Urinary bladder (tissue), 2 donors: Measurements from ENCODE around the gene KRT13. TPM values are rescaled to one million over a fixed set of nuclear protein-coding genes. Genes with fewer than 3 reads are reported as not detected.

Experiments
- polyA plus RNA-seq: library from polyadenylated mRNA; stranded (reverse); fragments of 200-250 nt; gene quantifications from one replicate; pipeline ENCODE4 v1.2.3, GENCODE V29; 2013
- small RNA-seq: library from RNA; depleted of rRNA; stranded (forward); fragments of <200 nt; gene quantifications from one replicate; pipeline ENCODE3, GENCODE V24; 2014
- total RNA-seq: library from RNA; depleted of rRNA; stranded (reverse); fragments of >200 nt; gene quantifications from one replicate; pipeline ENCODE4 v1.2.3, GENCODE V29; 2014
- donor health status: healthy.

Gene KRT13
- total and polyA plus RNA-seq, 2 donors: 356 to 401 TPM

Small RNA genes within 50 kb of the gene (small RNA-seq; reads per million reads assigned to genes)
- gene RNU2-32P: 0.30 reads per million, percentile 9 among the genes with 10 or more reads in this experiment

Other genes with a start within 250 kb of the KRT13 start
- gene KRTAP9-6, start 240.2 kb downstream of the KRT13 start, total RNA-seq: not detected
- not detected for gene KRTAP9-6, start 240.2 kb downstream of the KRT13 start, polyA plus RNA-seq
- not detected for gene KRTAP9-7, start 229.9 kb downstream of the KRT13 start, total RNA-seq
- not detected for gene KRTAP9-7, start 229.9 kb downstream of the KRT13 start, polyA plus RNA-seq
- gene KRTAP29-1, start 202.8 kb downstream of the KRT13 start, total RNA-seq: not detected
- not detected for gene KRTAP29-1, start 202.8 kb downstream of the KRT13 start, polyA plus RNA-seq
- not detected for gene KRTAP16-1, start 196.3 kb downstream of the KRT13 start, total RNA-seq
- gene KRTAP16-1, start 196.3 kb downstream of the KRT13 start, polyA plus RNA-seq: not detected
- not detected for gene KRTAP17-1, start 189.9 kb downstream of the KRT13 start, total RNA-seq
- not detected for gene KRTAP17-1, start 189.9 kb downstream of the KRT13 start, polyA plus RNA-seq
- gene KRT33A, start 154.8 kb downstream of the KRT13 start, total RNA-seq: not detected
- not detected for gene KRT33A, start 154.8 kb downstream of the KRT13 start, polyA plus RNA-seq
- gene KRT33B, start 135.8 kb downstream of the KRT13 start, total RNA-seq: not detected
- not detected for gene KRT33B, start 135.8 kb downstream of the KRT13 start, polyA plus RNA-seq
- not detected for gene KRT34, start 123.3 kb downstream of the KRT13 start, total RNA-seq
- gene KRT34, start 123.3 kb downstream of the KRT13 start, polyA plus RNA-seq: not detected
- gene KRT31, start 108.0 kb downstream of the KRT13 start, total RNA-seq: 0.16 TPM
- not detected for gene KRT31, start 108.0 kb downstream of the KRT13 start, polyA plus RNA-seq
- not detected for gene KRT37, start 81.0 kb downstream of the KRT13 start, total RNA-seq
- gene KRT37, start 81.0 kb downstream of the KRT13 start, polyA plus RNA-seq: not detected
- gene KRT38, start 64.6 kb downstream of the KRT13 start, total RNA-seq: not detected
- gene KRT38, start 64.6 kb downstream of the KRT13 start, polyA plus RNA-seq: not detected
- gene KRT32, start 38.2 kb downstream of the KRT13 start, total RNA-seq: not detected
- not detected for gene KRT32, start 38.2 kb downstream of the KRT13 start, polyA plus RNA-seq
- gene KRT35, start 24.5 kb downstream of the KRT13 start, total RNA-seq: not detected
- not detected for gene KRT35, start 24.5 kb downstream of the KRT13 start, polyA plus RNA-seq
- gene KRT36, start 15.7 kb downstream of the KRT13 start, total RNA-seq: not detected
- gene KRT36, start 15.7 kb downstream of the KRT13 start, polyA plus RNA-seq: not detected
- gene KRT15, start 13.3 kb upstream of the KRT13 start, total RNA-seq: 4.7 TPM
- gene KRT15, start 13.3 kb upstream of the KRT13 start, polyA plus RNA-seq: 11.9 TPM
- gene KRT19, start 22.7 kb upstream of the KRT13 start, total RNA-seq: 299 TPM
- 418 TPM for gene KRT19, start 22.7 kb upstream of the KRT13 start, polyA plus RNA-seq
- gene KRT9, start 66.4 kb upstream of the KRT13 start, total RNA-seq: not detected
- not detected for gene KRT9, start 66.4 kb upstream of the KRT13 start, polyA plus RNA-seq
- gene KRT14, start 81.3 kb upstream of the KRT13 start, total RNA-seq: not detected
- gene KRT14, start 81.3 kb upstream of the KRT13 start, polyA plus RNA-seq: 0.14 TPM
- not detected for gene KRT16, start 107.2 kb upstream of the KRT13 start, total RNA-seq
- gene KRT16, start 107.2 kb upstream of the KRT13 start, polyA plus RNA-seq: 0.20 TPM
- gene KRT17, start 119.0 kb upstream of the KRT13 start, total RNA-seq: 33.5 TPM
- gene KRT17, start 119.0 kb upstream of the KRT13 start, polyA plus RNA-seq: 72.1 TPM
- gene EIF1, start 183.3 kb upstream of the KRT13 start, total RNA-seq: 96.6 TPM
- 649 TPM for gene EIF1, start 183.3 kb upstream of the KRT13 start, polyA plus RNA-seq
- not detected for gene GAST, start 206.7 kb upstream of the KRT13 start, total RNA-seq
- gene GAST, start 206.7 kb upstream of the KRT13 start, polyA plus RNA-seq: not detected
- not detected for gene HAP1, start 229.0 kb upstream of the KRT13 start, total RNA-seq
- gene HAP1, start 229.0 kb upstream of the KRT13 start, polyA plus RNA-seq: 0.27 TPM